ENCODE results near the gene DCDC2C.

Gene DCDC2C

DNA sequence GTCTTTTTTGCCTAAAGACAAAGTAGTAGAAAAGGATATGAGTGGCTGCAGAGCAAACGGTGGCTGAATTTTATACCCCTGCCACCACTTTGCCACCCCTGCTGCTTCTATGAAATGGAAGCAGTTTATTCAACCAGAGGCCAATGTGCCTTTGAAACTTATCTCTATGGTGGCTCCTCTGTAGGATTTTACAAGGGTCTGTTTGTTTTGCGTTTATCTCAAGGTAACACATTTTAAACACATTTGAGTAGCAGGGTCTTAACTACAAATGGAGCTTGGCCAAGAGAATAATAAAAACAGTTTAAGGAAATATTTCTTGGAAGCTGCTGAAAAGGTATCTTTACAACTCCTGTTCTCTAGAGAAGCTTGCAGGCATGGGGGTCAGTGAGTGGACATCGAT lies 39.3 kb upstream of the DCDC2C start:
- H3K27ac ChIP-seq (ENCODE audit: low read depth, low read length) = no peak overlapping the region
- no peaks in the 10 kb centered on the region for H3K27me3 ChIP-seq (ENCODE audit: control insufficient read depth, insufficient read depth, low read length)
- no peaks in the 10 kb centered on the region for H3K4me1 ChIP-seq (ENCODE audit: control insufficient read depth, insufficient read depth, low read length)
- H3K36me3 ChIP-seq (ENCODE audit: control insufficient read depth, insufficient read depth, low read length) = no peaks in the 10 kb centered on the region
- H3K9ac ChIP-seq (ENCODE audit: low read length) = no peak overlapping the region
- no peak overlapping the region for H3K4me3 ChIP-seq (ENCODE audit: low read length)

DNA sequence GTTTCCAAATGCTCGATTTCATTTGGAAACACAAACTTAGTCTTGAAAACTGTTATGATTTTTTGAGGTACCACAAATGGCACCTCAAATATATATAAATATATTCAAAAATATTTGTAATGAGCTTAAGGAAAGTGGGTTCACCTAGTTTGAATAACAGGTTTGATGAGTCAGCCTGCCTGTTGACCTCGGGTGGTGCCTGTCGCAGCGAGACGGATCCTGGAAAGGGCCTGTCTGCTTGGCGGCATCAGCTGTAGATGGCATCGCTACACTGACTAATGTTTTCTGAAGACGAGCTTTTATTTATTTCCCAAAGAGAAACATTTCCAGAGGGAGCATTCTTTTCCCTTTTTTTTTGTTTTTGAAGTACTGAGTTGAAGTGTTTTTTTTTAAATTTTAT lies 38.5 kb upstream of the DCDC2C start:
- H3K4me3 ChIP-seq (ENCODE audit: low read length) = no peak overlapping the region
- no peak overlapping the region for H3K9ac ChIP-seq (ENCODE audit: low read length)
- no peaks in the 10 kb centered on the region for H3K4me1 ChIP-seq (ENCODE audit: control insufficient read depth, insufficient read depth, low read length)
- no peaks in the 10 kb centered on the region for H3K36me3 ChIP-seq (ENCODE audit: control insufficient read depth, insufficient read depth, low read length)
- no peak overlapping the region for H3K27ac ChIP-seq (ENCODE audit: low read depth, low read length)
- no peaks in the 10 kb centered on the region for H3K27me3 ChIP-seq (ENCODE audit: control insufficient read depth, insufficient read depth, low read length)

- H3K4me1 ChIP-seq (ENCODE audit: control insufficient read depth, insufficient read depth, low read length) = no peaks in the 10 kb centered on the region
- no peak overlapping the region for H3K27ac ChIP-seq (ENCODE audit: low read depth, low read length)
- H3K4me3 ChIP-seq (ENCODE audit: low read length) = no peak overlapping the region
- H3K9ac ChIP-seq (ENCODE audit: low read length) = no peak overlapping the region
- H3K36me3 ChIP-seq (ENCODE audit: control insufficient read depth, insufficient read depth, low read length) = no peaks in the 10 kb centered on the region
- no peaks in the 10 kb centered on the region for H3K27me3 ChIP-seq (ENCODE audit: control insufficient read depth, insufficient read depth, low read length)
Measured at GRCh38 chr2:3665886-3666612, 37.3 kb upstream of the DCDC2C start.

- no peaks in the 10 kb centered on the region for H3K4me1 ChIP-seq (ENCODE audit: control insufficient read depth, insufficient read depth, low read length)
- H3K9ac ChIP-seq (ENCODE audit: low read length) = no peak overlapping the region
- no peak overlapping the region for H3K4me3 ChIP-seq (ENCODE audit: low read length)
- no peaks in the 10 kb centered on the region for H3K36me3 ChIP-seq (ENCODE audit: control insufficient read depth, insufficient read depth, low read length)
- no peak overlapping the region for H3K27ac ChIP-seq (ENCODE audit: low read depth, low read length)
- H3K27me3 ChIP-seq (ENCODE audit: control insufficient read depth, insufficient read depth, low read length) = no peaks in the 10 kb centered on the region
Measured at GRCh38 chr2:3666613-3666975, 36.8 kb upstream of the DCDC2C start.

- no peak overlapping the region for H3K27ac ChIP-seq (ENCODE audit: low read depth, low read length)
- H3K9ac ChIP-seq (ENCODE audit: low read length) = no peak overlapping the region
- H3K27me3 ChIP-seq (ENCODE audit: control insufficient read depth, insufficient read depth, low read length) = no peaks in the 10 kb centered on the region
- H3K4me3 ChIP-seq (ENCODE audit: low read length) = no peak overlapping the region
- no peaks in the 10 kb centered on the region for H3K36me3 ChIP-seq (ENCODE audit: control insufficient read depth, insufficient read depth, low read length)
- no peaks in the 10 kb centered on the region for H3K4me1 ChIP-seq (ENCODE audit: control insufficient read depth, insufficient read depth, low read length)
Measured at GRCh38 chr2:3667151-3667631, 36.2 kb upstream of the DCDC2C start.

- H3K4me3 ChIP-seq (ENCODE audit: low read length) = no peak overlapping the region
Measured at GRCh38 chr2:3669656-3670055, 33.7 kb upstream of the DCDC2C start.

GRCh38 chr2:3670376-3670775 lies 33.0 kb upstream of the DCDC2C start:
- Histone ChIP-seq H3K4me3 (ENCODE audit: low read length) (no peak overlapping the region), H3K27me3 (ENCODE audit: control insufficient read depth, insufficient read depth, low read length) (no peaks in the 10 kb centered on the region), H3K4me1 (ENCODE audit: control insufficient read depth, insufficient read depth, low read length) (no peaks in the 10 kb centered on the region), H3K27ac (ENCODE audit: low read depth, low read length) (no peak overlapping the region), H3K36me3 (ENCODE audit: control insufficient read depth, insufficient read depth, low read length) (no peaks in the 10 kb centered on the region), H3K9ac (ENCODE audit: low read length) (no peak overlapping the region)

More at GRCh38 chr2:3669656-3670055, 33.7 kb upstream of the DCDC2C start:
- Histone ChIP-seq H3K9ac (ENCODE audit: low read length) (no peak overlapping the region), H3K36me3 (ENCODE audit: control insufficient read depth, insufficient read depth, low read length) (no peaks in the 10 kb centered on the region), H3K27me3 (ENCODE audit: control insufficient read depth, insufficient read depth, low read length) (no peaks in the 10 kb centered on the region), H3K27ac (ENCODE audit: low read depth, low read length) (no peak overlapping the region), H3K4me1 (ENCODE audit: control insufficient read depth, insufficient read depth, low read length) (no peaks in the 10 kb centered on the region)

DNA sequence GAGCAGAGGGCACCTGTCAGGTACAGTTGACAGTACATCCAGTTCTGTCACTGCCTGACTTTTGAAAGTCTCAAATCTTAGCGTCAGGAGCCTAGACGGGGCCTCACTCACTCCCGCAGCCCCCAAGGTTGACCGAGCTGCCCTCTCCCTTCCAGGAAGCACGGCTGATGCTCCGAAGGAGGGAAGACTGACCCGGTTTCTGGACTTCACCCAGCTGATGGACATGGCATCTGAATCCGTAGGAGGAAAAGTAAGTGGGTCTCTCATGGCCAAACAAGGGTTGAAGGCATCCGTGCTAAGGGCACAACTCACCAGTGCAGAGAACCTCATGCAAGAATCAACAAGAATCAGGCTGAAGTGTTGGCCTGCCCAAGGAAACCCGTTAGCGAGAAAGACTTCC lies 32.4 kb upstream of the DCDC2C start:
- H3K27ac ChIP-seq (ENCODE audit: low read depth, low read length) = no peak overlapping the region
- H3K36me3 ChIP-seq (ENCODE audit: control insufficient read depth, insufficient read depth, low read length) = no peaks in the 10 kb centered on the region
- H3K9ac ChIP-seq (ENCODE audit: low read length) = no peak overlapping the region
- no peaks in the 10 kb centered on the region for H3K4me1 ChIP-seq (ENCODE audit: control insufficient read depth, insufficient read depth, low read length)
- no peak overlapping the region for H3K4me3 ChIP-seq (ENCODE audit: low read length)
- H3K27me3 ChIP-seq (ENCODE audit: control insufficient read depth, insufficient read depth, low read length) = no peaks in the 10 kb centered on the region

DNA sequence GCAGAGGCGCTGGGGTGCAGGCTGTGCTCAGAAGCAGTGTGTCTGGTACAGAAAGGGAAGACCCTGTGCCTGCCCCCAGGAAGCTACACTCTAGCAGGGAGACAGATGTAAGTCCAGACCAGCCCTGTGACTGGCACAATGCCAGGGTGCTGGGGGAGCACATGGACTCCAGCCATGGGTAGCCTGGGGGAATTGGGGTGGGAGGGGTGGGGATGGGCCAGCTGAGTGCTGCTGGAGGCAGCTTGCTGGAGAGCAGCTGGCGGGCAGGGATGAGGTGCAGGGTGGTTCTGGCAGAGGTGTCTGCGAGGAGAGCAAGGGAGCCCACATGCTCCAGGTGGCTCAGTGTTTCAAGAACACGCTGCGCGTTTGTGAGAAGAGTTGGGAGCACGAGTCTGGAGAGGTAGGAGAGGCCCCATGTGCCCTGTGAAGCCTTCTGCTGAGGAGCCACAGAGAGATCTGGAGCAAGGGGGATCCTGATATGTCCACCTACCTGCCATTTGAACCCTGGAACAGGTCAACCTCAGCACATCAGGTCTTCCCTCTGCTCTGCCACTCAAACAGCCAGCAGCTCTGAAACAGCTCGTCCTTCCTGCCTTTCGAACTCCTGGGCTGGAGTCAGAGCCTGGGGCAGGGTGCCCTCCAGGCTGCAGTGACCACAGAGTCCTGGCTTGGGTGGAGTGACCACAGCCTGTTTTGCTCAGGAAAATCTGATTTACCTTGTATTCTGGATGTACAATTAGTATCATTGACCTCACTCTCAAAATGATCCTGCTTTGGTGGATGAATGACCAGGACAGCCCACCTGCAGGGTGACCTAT lies 30.3 kb upstream of the DCDC2C start:
- no peaks in the 10 kb centered on the region for H3K36me3 ChIP-seq (ENCODE audit: control insufficient read depth, insufficient read depth, low read length)
- H3K27me3 ChIP-seq (ENCODE audit: control insufficient read depth, insufficient read depth, low read length) = no peaks in the 10 kb centered on the region
- no peak overlapping the region for H3K4me3 ChIP-seq (ENCODE audit: low read length)
- H3K27ac ChIP-seq (ENCODE audit: low read depth, low read length) = no peak overlapping the region
- no peaks in the 10 kb centered on the region for H3K4me1 ChIP-seq (ENCODE audit: control insufficient read depth, insufficient read depth, low read length)
- no peak overlapping the region for H3K9ac ChIP-seq (ENCODE audit: low read length)

DNA sequence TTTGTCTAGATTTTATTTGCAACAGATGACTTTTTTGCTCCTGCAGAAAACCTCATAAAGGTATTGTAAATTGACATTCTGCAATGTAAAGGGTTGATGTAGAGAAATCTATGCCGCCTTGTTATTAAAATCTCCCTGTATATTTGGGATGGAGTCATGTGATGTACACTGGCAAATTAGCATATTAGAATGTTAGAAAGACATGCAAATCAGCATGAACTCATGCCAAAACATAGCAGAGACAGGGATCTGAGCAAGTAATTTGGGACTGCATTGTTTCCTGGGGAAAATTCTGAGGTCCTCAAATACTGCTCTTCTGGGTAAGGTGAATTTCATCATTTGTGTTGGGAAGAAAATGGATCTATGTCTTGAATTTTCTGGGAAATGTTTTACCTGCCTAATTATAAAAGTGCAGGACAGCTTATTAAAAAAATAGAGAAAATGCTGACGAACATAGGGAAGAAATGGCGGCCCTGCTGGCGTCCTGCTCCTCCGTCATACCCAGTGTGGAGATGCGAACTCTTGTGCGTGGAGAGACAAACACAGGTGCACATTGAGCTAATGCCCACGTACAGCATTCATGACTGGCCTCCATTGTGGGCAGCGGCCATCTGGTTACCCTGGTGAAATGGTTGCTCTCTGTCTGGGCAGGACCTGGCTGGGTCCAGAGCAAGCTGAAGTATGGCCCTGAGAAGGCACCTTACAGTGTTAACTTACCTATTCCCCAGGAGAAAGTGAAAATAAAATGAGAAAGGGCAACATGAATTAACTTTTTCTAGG lies 29.1 kb upstream of the DCDC2C start:
- H3K9ac ChIP-seq (ENCODE audit: low read length) = no peak overlapping the region
- no peak overlapping the region for H3K4me3 ChIP-seq (ENCODE audit: low read length)
- H3K36me3 ChIP-seq (ENCODE audit: control insufficient read depth, insufficient read depth, low read length) = no peaks in the 10 kb centered on the region
- H3K4me1 ChIP-seq (ENCODE audit: control insufficient read depth, insufficient read depth, low read length) = no peaks in the 10 kb centered on the region
- no peaks in the 10 kb centered on the region for H3K27me3 ChIP-seq (ENCODE audit: control insufficient read depth, insufficient read depth, low read length)
- H3K27ac ChIP-seq (ENCODE audit: low read depth, low read length) = no peak overlapping the region

DNA sequence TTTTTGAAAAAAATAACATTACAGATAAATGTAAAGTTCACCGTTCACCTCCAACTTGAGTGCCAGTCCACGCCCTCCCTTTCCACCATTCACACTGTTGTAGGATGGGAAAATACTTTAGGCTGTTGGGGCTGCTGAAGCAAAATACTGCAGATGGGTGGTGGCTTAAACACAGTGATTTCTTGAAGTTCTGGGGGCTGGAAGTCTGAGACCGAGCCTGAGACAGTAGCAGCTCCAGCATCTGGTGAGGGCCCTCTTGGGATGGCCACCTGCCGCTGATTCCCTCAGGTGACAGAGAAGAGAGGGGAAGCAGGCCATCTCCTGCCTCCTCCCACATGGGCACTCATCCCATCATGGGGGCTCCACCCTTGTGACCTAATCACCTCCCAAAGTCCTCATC lies 27.7 kb upstream of the DCDC2C start:
- Histone ChIP-seq H3K4me1 (ENCODE audit: control insufficient read depth, insufficient read depth, low read length) (no peaks in the 10 kb centered on the region), H3K36me3 (ENCODE audit: control insufficient read depth, insufficient read depth, low read length) (no peaks in the 10 kb centered on the region), H3K4me3 (ENCODE audit: low read length) (no peak overlapping the region), H3K27ac (ENCODE audit: low read depth, low read length) (no peak overlapping the region), H3K9ac (ENCODE audit: low read length) (no peak overlapping the region), H3K27me3 (ENCODE audit: control insufficient read depth, insufficient read depth, low read length) (no peaks in the 10 kb centered on the region)

- no peaks in the 10 kb centered on the region for H3K4me1 ChIP-seq (ENCODE audit: control insufficient read depth, insufficient read depth, low read length)
- H3K9ac ChIP-seq (ENCODE audit: low read length) = no peak overlapping the region
- H3K27ac ChIP-seq (ENCODE audit: low read depth, low read length) = no peak overlapping the region
- no peaks in the 10 kb centered on the region for H3K36me3 ChIP-seq (ENCODE audit: control insufficient read depth, insufficient read depth, low read length)
- no peak overlapping the region for H3K4me3 ChIP-seq (ENCODE audit: low read length)
- H3K27me3 ChIP-seq (ENCODE audit: control insufficient read depth, insufficient read depth, low read length) = no peaks in the 10 kb centered on the region
Measured at GRCh38 chr2:3677436-3677835, 25.9 kb upstream of the DCDC2C start.

Measured in rectal smooth muscle tissue (tissue), 1 donor.